ENCODE results near the gene SIGLEC7.
"Not testable (repeated sequence)": the region's sequence is repeated elsewhere in the genome, so short reads cannot be mapped to it uniquely, and the experiment has no call there.

SIGLEC7 gene

GRCh38 chr19:51139299-51140014, 2.6 kb upstream of the SIGLEC7 start:
- DNase-seq = no peak

- DNase-seq = no peak
Observed at GRCh38 chr19:51140441-51140840, 1.7 kb upstream of the SIGLEC7 start.

- no peak for DNase-seq
Observed at GRCh38 chr19:51141181-51141580, 920 bp upstream of the SIGLEC7 start.

- DNase-seq = not testable (repeated sequence)
Observed at GRCh38 chr19:51142809-51143475, 841 bp downstream of the SIGLEC7 start.

- DNase-seq = no peak
Observed at GRCh38 chr19:51143486-51143885, 1.4 kb downstream of the SIGLEC7 start.

- DNase-seq = no peak
Observed at GRCh38 chr19:51144482-51145045, 2.5 kb downstream of the SIGLEC7 start.

- DNase-seq = no peak
Observed at GRCh38 chr19:51145916-51146493, 3.9 kb downstream of the SIGLEC7 start.

GRCh38 chr19:51146751-51147150, 4.7 kb downstream of the SIGLEC7 start:
- DNase-seq = no peak

- DNase-seq = no peak
Observed at GRCh38 chr19:51147663-51148062, 5.6 kb downstream of the SIGLEC7 start.

- no peak for DNase-seq
Observed at GRCh38 chr19:51148580-51148979, 6.5 kb downstream of the SIGLEC7 start.

- DNase-seq = no peak
Observed at GRCh38 chr19:51150627-51151026, 8.5 kb downstream of the SIGLEC7 start.

GRCh38 chr19:51156710-51157109, 14.6 kb downstream of the SIGLEC7 start:
- DNase-seq = no peak

- DNase-seq = no peak
Observed at GRCh38 chr19:51157265-51157664, 15.2 kb downstream of the SIGLEC7 start.

- no peak for DNase-seq
Observed at GRCh38 chr19:51158474-51159129, 16.5 kb downstream of the SIGLEC7 start.

GRCh38 chr19:51159656-51160055, 17.6 kb downstream of the SIGLEC7 start:
- no peak for DNase-seq

- DNase-seq = no peak
Observed at GRCh38 chr19:51161266-51161665, 19.2 kb downstream of the SIGLEC7 start.

GRCh38 chr19:51161867-51162496, 19.9 kb downstream of the SIGLEC7 start:
- no peak for DNase-seq

- DNase-seq = no peak
Observed at GRCh38 chr19:51163257-51163656, 21.2 kb downstream of the SIGLEC7 start.

- DNase-seq = no peak
Observed at GRCh38 chr19:51164215-51164614, 22.1 kb downstream of the SIGLEC7 start.

- no peak for DNase-seq
Observed at GRCh38 chr19:51166846-51167490, 24.9 kb downstream of the SIGLEC7 start.

GRCh38 chr19:51168564-51169282, 26.6 kb downstream of the SIGLEC7 start:
- no peak for DNase-seq

Data from right forelimb (tissue), 1 donor.